IMR-90 (cell line): ENCODE measurements around the gene FAM210B. TPM values are rescaled to one million over a fixed set of nuclear protein-coding genes. Genes with fewer than 3 reads are reported as not detected.
A peak's percentile ranks its signal among the peaks of the same experiment; 100 is the strongest.
"Not testable (repeated sequence)": the region's sequence is repeated elsewhere in the genome, so short reads cannot be mapped to it uniquely, and the experiment has no call there.

Source experiments
- ATAC-seq: fragments of 200-7000 bp; cut with Tn5 transposase; 2 replicates; pipeline ENCODE4 v1.9.1; 2020; ENCODE audit warnings: low read depth, mild to moderate bottlenecking, moderate library complexity
- BruUV-seq: library from RNA; stranded (reverse); fragments of 400-500 nt; replicated peaks from 2 replicates; lab custom pipeline; 2021; lab: Mats Ljungman, UMichigan
- CTCF ChIA-PET: fragments of 300-600 bp; formaldehyde crosslinking; extraction: SDS; loops from one replicate; lab custom pipeline; 2021; ENCODE audit warnings: antibody characterized with exemption; lab: Yijun Ruan, JAX
- POLR2A ChIA-PET: fragments of 300-600 bp; sonication (Branson Sonifier 250); formaldehyde crosslinking; loops from one replicate; lab custom pipeline; 2022; ENCODE audit warnings: antibody characterized with exemption; ENCODE audit not compliant: unreplicated experiment; lab: Charles Lee
- DNase-seq: peaks from one replicate; pipeline ENCODE4 v3.0.0; 2013
- H2AFZ ChIP-seq: replicated peaks from 2 replicates; pipeline ENCODE3; 2013; ENCODE audit warnings: low read length, mild to moderate bottlenecking; ENCODE audit not compliant: poor library complexity
- H2AK5ac ChIP-seq: 2 replicates; pipeline ENCODE4 v1.6.1; 2013; ENCODE audit warnings: low read depth, low read length, inconsistent platforms
- H2AK9ac ChIP-seq: replicated peaks from 2 replicates; pipeline ENCODE3; 2013; ENCODE audit warnings: mild to moderate bottlenecking, low read depth, low read length, moderate library complexity; ENCODE audit not compliant: poor library complexity
- H2BK120ac ChIP-seq: 2 replicates; pipeline ENCODE4 v1.6.1; 2013; ENCODE audit warnings: low read depth, low read length, inconsistent platforms
- H2BK15ac ChIP-seq: 3 replicates; pipeline ENCODE4 v1.6.1; 2013; ENCODE audit warnings: low read depth, low read length, inconsistent platforms
- H2BK20ac ChIP-seq: 2 replicates; pipeline ENCODE4 v1.6.1; 2013; ENCODE audit warnings: low read depth, mild to moderate bottlenecking, inconsistent platforms, low read length, moderate library complexity
- H2BK5ac ChIP-seq: 2 replicates; pipeline ENCODE4 v1.6.1; 2013; ENCODE audit warnings: mild to moderate bottlenecking, low read depth, low read length, inconsistent platforms; ENCODE audit not compliant: poor library complexity, severe bottlenecking
- H3K14ac ChIP-seq: replicated peaks from 2 replicates; pipeline ENCODE4 v1.6.1; 2013; ENCODE audit warnings: low read depth, low read length, inconsistent platforms
- H3K18ac ChIP-seq: 2 replicates; pipeline ENCODE4 v1.6.1; 2013; ENCODE audit warnings: low read depth, low read length, control low read depth
- H3K23ac ChIP-seq: 2 replicates; pipeline ENCODE4 v1.6.1; 2013; ENCODE audit warnings: low read depth, low read length, inconsistent platforms
- H3K27ac ChIP-seq: 2 replicates; pipeline ENCODE4 v1.5.1; 2013; ENCODE audit warnings: mild to moderate bottlenecking, control low read depth, low read length; ENCODE audit not compliant: insufficient read depth
- H3K27me3 ChIP-seq: 2 replicates; pipeline ENCODE4 v1.6.1; 2013; ENCODE audit warnings: low read length; ENCODE audit not compliant: control insufficient read depth, insufficient read depth
- H3K36me3 ChIP-seq: 2 replicates; pipeline ENCODE4 v1.6.1; 2013; ENCODE audit warnings: low read length, mixed read lengths; ENCODE audit not compliant: control insufficient read depth, insufficient read depth
- H3K4ac ChIP-seq: 2 replicates; pipeline ENCODE4 v1.6.1; 2013; ENCODE audit warnings: low read depth, low read length, inconsistent platforms
- H3K4me1 ChIP-seq: 2 replicates; pipeline ENCODE4 v1.6.1; 2013; ENCODE audit warnings: low read length, mixed read lengths; ENCODE audit not compliant: control insufficient read depth, insufficient read depth
- H3K4me2 ChIP-seq: 2 replicates; pipeline ENCODE4 v1.6.1; 2013; ENCODE audit warnings: low read depth, mild to moderate bottlenecking, control low read depth, low read length, moderate library complexity
- H3K4me3 ChIP-seq: 2 replicates; pipeline ENCODE4 v1.5.1; 2013; ENCODE audit warnings: low read depth, mild to moderate bottlenecking, control low read depth, low read length, moderate library complexity; ENCODE audit not compliant: insufficient read depth
- H3K56ac ChIP-seq: 2 replicates; pipeline ENCODE4 v1.6.1; 2013; ENCODE audit warnings: low read length, inconsistent platforms; ENCODE audit not compliant: insufficient read depth; ENCODE audit errors: extremely low read depth
- H3K79me1 ChIP-seq, 2 experiments: 2 replicates each; pipeline ENCODE4 v1.6.1; 2013; ENCODE audit warnings: low read length in 2 of 2, inconsistent platforms in 1 of 2, low read depth in 1 of 2
- H3K9ac ChIP-seq: 2 replicates; pipeline ENCODE4 v1.6.1; 2013; ENCODE audit warnings: low read depth, low read length, control low read depth
- H3K9me1 ChIP-seq: 2 replicates; pipeline ENCODE4 v1.6.1; 2013; ENCODE audit warnings: low read length, inconsistent platforms; ENCODE audit not compliant: insufficient read depth
- H3K9me3 ChIP-seq: 2 replicates; pipeline ENCODE4 v1.6.1; 2013; ENCODE audit warnings: low read length; ENCODE audit not compliant: control insufficient read depth, insufficient read depth
- H4K20me1 ChIP-seq: 2 replicates; pipeline ENCODE4 v1.6.1; 2013; ENCODE audit warnings: low read length, inconsistent platforms; ENCODE audit not compliant: insufficient read depth
- H4K5ac ChIP-seq: 2 replicates; pipeline ENCODE4 v1.6.1; 2013; ENCODE audit warnings: mild to moderate bottlenecking, low read depth, low read length, control low read depth
- H4K8ac ChIP-seq, 2 experiments: 2 replicates each; pipeline ENCODE4 v1.6.1; 2013; ENCODE audit warnings: low read depth in 2 of 2, low read length in 2 of 2, control low read depth in 1 of 2, inconsistent platforms in 1 of 2
- H4K91ac ChIP-seq: 2 replicates; pipeline ENCODE4 v1.6.1; 2013; ENCODE audit warnings: low read depth, low read length, inconsistent platforms; ENCODE audit not compliant: insufficient read depth
- POLR2A ChIP-seq: IDR thresholded peaks from 2 replicates; pipeline ENCODE4 v1.6.1; 2012; ENCODE audit warnings: mild to moderate bottlenecking, low read depth, low read length
- RCOR1 ChIP-seq: IDR thresholded peaks from 2 replicates; pipeline ENCODE4 v1.6.1; 2012; ENCODE audit warnings: mild to moderate bottlenecking, low read length, improper control_type of control experiment; ENCODE audit not compliant: insufficient replicate concordance
- WGBS, 2 experiments: methylation state at CpG; one replicate each; pipeline versions ENCODE4 v1.1.5 to v1.1.7; 2013; ENCODE audit warnings: missing lambda C conversion rate in 2 of 2; ENCODE audit not compliant: insufficient read length in 1 of 2; ENCODE audit errors: extremely low coverage in 2 of 2; 5-methylcytosine and 5-hydroxymethylcytosine counted together
- dilution Hi-C: fragments of 300-500 bp; cut with HindIII; formaldehyde crosslinking; loops from one replicate; pipeline ENCODE4 v1.14.3; 2018; ENCODE audit warnings: low sequenced_read_pairs; ENCODE audit not compliant: unreplicated experiment
- in situ Hi-C: fragments of 300-500 bp; cut with MboI; formaldehyde crosslinking; loops from 3 replicates; pipeline ENCODE4 v1.14.3; 2019; ENCODE audit warnings: low sequenced_read_pairs, inconsistent platforms, mixed read lengths
- intact Hi-C: fragments of 100-400 bp; cut with micrococcal nuclease; formaldehyde crosslinking; loops from 2 replicates; pipeline ENCODE4 v1.10.0; 2022
- polyA plus RNA-seq, 3 experiments: library from polyadenylated mRNA; depleted of rRNA; stranded (reverse); fragments of >200 nt; gene quantifications; 2 replicates each; pipeline ENCODE4 v1.2.3, GENCODE V29; 2012; ENCODE audit warnings: low replicate concordance in 1 of 3
- total RNA-seq: library from RNA; depleted of rRNA; stranded (reverse); fragments of >200 nt; gene quantifications from 2 replicates; pipeline ENCODE4 v1.2.3, GENCODE V29; 2012

Gene FAM210B
- total and polyA plus RNA-seq, 2 of the 4 experiments (the other 2 are of a cell fraction): 29.5 to 45.0 TPM

DNA sequence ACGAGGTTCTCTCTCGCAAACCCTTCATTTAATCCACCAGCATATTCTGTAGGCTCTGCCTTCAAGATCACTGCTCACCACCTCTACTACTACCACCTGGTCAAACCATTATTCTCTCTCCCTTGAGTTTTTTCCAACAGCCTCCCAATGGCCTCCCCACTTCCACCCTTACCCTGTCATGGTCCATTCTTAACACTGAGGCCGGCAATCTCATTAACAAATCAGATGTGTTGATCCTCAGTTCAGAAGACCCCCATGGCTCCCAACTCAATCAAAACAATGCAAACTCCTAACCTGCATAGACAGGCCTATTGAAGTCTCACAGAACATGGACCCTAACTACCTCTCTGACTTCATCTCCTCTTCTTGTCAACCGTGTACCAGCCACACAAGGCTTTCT lies 31.0 kb downstream of the FAM210B start:
- no peak overlapping the region for H2AK5ac ChIP-seq
- DNase-seq: no peak
- H4K91ac ChIP-seq: no peak overlapping the region
- no peak overlapping the region for H2BK20ac ChIP-seq
- no peak overlapping the region for H3K4me2 ChIP-seq
- CTCF ChIA-PET: no interaction called here
- 100% methylated on average over 3 of the region's 4 CpGs; no CpG with 5 or more reads in 1 of the 2 experiments for WGBS, 2 experiments
- intact Hi-C loops: no loop called here
- in situ Hi-C loops: loop anchor here (25.0 kb wide), 1 partner anchor 972 kb away; the partner anchor contains the start of gene RAE1
- no peak overlapping the region for H4K8ac ChIP-seq
- no peak overlapping the region for H2BK5ac ChIP-seq
- no peak overlapping the region for H3K18ac ChIP-seq
- H3K9ac ChIP-seq: no peak overlapping the region
- H3K14ac ChIP-seq: no peak overlapping the region
- H3K4me1 ChIP-seq: peaks cover 2% of the 10 kb centered on the region; the same call in 1 of the 2 replicates
- dilution Hi-C loops: no loop called here
- H2BK120ac ChIP-seq: no peak overlapping the region
- H3K79me1 ChIP-seq: peaks cover 38 to 65% of the 10 kb centered on the region in 2 experiments
- peaks cover 19% of the 10 kb centered on the region for H3K9me1 ChIP-seq
- no peak overlapping the region for H3K27ac ChIP-seq
- POLR2A ChIA-PET: no interaction called here
- no peak overlapping the region for H3K4me3 ChIP-seq
- H3K23ac ChIP-seq: 0 out of 2 replicates have a peak overlapping the region, but pooled peaks have one; percentile 16
- no peak overlapping the region for H4K5ac ChIP-seq
- H3K4ac ChIP-seq: no peak overlapping the region
- no peak overlapping the region for H2AFZ ChIP-seq
- H3K36me3 ChIP-seq: peaks cover 11% of the 10 kb centered on the region
- no peaks in the 10 kb centered on the region for H3K27me3 ChIP-seq
- TF ChIP-seq RCOR1 (no peak), POLR2A (peak; percentile 62)
- no peak overlapping the region for H2AK9ac ChIP-seq
- no peaks in the 10 kb centered on the region for H4K20me1 ChIP-seq
- no peak overlapping the region for H2BK15ac ChIP-seq
- H3K9me3 ChIP-seq: no peaks in the 10 kb centered on the region
- no TSS peak for BruUV-seq
- ATAC-seq: no peak
- H3K56ac ChIP-seq: no peak overlapping the region

- BruUV-seq, H3K4me1 ChIP-seq, H4K91ac ChIP-seq, H3K4me2 ChIP-seq, H2BK120ac ChIP-seq, H3K23ac ChIP-seq, H3K4ac ChIP-seq, H4K5ac ChIP-seq, H2BK20ac ChIP-seq, H3K9me3 ChIP-seq, H4K8ac ChIP-seq, H3K18ac ChIP-seq, H2BK5ac ChIP-seq, H3K14ac ChIP-seq, POLR2A ChIA-PET, H2BK15ac ChIP-seq, H3K27ac ChIP-seq, H4K20me1 ChIP-seq, H3K56ac ChIP-seq, ATAC-seq, H3K4me3 ChIP-seq, intact Hi-C loops, CTCF ChIA-PET, H2AFZ ChIP-seq, H2AK5ac ChIP-seq, DNase-seq, H3K9ac ChIP-seq, H2AK9ac ChIP-seq, H3K27me3 ChIP-seq, dilution Hi-C loops: not testable (repeated sequence)
- H3K79me1 ChIP-seq: peaks cover 37 to 65% of the 10 kb centered on the region in 2 experiments
- 86% methylated on average over 7 of the region's 9 CpGs; no CpG with 5 or more reads in 1 of the 2 experiments for WGBS, 2 experiments
- H3K9me1 ChIP-seq: peaks cover 15% of the 10 kb centered on the region
- in situ Hi-C loops: loop anchor here (25.0 kb wide), 1 partner anchor 972 kb away; the partner anchor contains the start of gene RAE1
- peaks cover 12% of the 10 kb centered on the region for H3K36me3 ChIP-seq
These were observed 31.6 kb downstream of the FAM210B start for GRCh38 chr20:56390396-56390795.
